Head of caudate nucleus (tissue), 42 donors: ENCODE data around the gene TXNRD1.

Source experiments
- DNase-seq, 42 donors: peaks; one replicate each; pipeline versions ENCODE4 v3.0.0 to v3.0.0-alpha.2; 2020 to 2021; ENCODE audit warnings: mixed read lengths in 7 of 42
- intact Hi-C: fragments of 100-400 bp; cut with DNase I; formaldehyde crosslinking; loops from one replicate; pipeline ENCODE4 v1.15.0; 2022

The TXNRD1 gene

GRCh38 chr12:104223712-104224111 lies 8.1 kb downstream of the TXNRD1 start:
- DNase-seq = no peak
- intact Hi-C loops = no loop called here

DNA sequence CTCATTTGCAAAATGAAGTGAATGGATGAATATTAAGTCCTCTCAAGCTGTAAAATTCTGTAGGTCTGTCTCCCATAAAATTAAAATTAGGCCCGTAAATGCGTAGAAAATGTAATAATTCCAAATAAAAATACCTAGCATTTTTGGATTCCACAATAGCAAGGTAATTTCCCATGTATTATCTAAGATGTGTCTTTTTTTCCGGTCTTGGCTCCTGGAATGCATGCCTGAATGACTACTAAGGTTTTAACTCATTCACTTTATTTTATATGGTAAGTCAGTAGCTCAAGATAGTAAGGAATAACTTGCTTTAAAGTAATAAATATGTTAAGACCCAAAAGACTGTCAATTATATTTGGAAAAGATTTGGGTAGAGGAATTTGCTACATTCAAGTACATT lies 11.1 kb downstream of the TXNRD1 start:
- no peak for DNase-seq
- intact Hi-C loops = no loop called here

- intact Hi-C loops = no loop called here
These were observed 14.9 kb downstream of the TXNRD1 start for GRCh38 chr12:104230304-104231095.

DNA sequence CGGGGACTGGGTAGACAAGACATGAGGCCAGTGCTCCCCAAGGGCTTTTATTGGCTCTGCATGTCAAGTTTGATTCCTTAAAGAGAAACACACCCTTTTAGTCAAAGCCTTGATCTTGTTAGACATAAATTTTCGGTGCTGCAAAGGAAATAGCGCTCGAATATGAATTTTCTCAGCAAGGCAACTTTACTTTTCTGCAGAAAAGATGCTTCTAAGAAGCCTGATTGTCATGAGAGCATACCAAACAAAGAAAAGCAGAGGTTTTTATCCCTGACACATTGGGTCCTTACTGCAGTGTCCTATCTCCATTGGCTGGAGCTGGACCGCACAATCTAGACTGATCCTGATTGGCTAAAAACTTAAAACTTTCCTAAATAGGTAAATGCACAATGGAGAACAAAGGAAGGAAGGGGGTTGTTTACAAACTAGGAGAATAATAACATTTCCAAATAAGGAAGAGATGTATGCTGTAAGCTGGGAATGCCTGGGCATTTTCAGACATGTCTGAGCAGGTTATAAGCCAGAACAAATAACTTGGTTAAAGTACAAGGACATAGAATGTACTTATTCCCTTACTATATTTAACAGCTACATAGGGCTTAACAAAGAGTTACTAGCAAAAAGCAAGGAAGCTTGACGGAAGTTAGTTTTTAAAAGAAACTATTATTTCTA lies 17.2 kb downstream of the TXNRD1 start:
- DNase-seq = no peak
- intact Hi-C loops = no loop called here

More at GRCh38 chr12:104230304-104231095, 14.9 kb downstream of the TXNRD1 start:
- DNase-seq = no peak

GRCh38 chr12:104234926-104235499 lies 19.4 kb downstream of the TXNRD1 start:
- no peak for DNase-seq
- intact Hi-C loops = no loop called here

DNA sequence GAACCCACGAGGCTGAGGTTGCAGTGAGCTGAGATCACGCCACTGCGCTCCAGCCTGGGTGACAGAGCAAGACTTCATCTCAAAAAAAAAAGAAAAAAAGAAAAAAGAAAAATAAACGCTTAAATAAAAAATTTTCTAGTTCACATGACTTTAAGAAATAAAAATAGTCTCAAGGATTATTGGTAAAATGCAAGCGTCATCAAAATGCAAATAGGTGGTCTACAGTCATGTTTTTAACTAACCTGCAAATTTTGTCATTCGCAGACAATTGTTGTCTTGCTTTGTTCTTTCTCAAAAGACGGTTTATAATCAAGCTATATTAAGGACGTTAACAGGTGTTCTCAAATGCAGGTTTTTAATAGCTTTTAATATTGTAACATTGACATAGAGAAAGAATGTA lies 22.4 kb downstream of the TXNRD1 start:
- no peak for DNase-seq
- intact Hi-C loops = no loop called here

DNA sequence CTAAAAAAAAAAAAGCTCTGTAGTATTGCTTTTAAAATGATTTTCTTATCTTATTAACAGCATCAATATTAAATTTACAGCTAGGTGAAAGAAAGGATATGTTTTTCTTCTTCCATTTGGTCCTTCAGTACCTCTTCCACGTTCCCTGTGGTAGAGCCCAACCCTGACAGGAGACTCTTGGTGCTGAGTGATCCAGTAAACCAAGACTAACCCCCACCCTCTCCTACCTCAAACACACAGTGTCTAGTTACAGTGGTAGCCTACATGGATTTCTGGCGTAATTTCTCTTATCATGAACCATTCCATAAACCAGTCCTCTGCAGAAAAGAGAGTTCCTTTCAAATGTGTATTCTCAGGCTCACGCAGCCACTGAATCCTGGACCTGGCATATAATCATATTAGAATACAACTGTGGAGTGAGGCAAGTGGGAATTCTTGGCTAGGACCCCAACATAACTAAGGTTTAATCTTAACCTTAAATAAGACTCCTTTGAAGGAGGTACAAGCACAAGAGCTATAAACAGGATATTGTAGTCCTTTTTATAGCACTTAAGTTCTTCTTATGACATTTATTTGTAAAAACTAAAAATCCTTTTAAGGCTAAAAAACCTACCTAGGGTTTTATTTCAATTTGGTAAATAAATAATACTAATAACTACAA lies 27.1 kb downstream of the TXNRD1 start:
- DNase-seq = no peak
- intact Hi-C loops = no loop called here

DNA sequence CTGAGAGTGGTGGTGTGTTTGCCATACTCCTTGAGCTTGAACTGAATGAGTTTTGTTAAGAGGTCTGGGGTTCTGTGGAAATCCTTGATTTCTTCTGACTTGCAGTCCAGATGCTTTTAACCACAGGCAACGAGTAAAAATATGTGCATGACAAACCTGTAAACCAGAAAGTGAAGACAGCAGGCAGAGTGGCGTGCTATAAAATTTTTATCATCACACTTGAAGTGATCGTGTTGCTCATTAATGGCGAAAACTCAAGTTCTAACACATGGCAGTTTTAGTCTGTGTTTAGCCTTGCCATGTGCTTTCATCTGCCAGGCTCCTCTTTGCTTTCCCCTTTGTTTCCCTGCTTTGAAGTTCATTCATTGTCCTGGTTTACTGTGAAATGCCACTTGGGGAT lies 28.0 kb downstream of the TXNRD1 start:
- no peak for DNase-seq
- intact Hi-C loops = no loop called here

GRCh38 chr12:104243971-104244370 lies 28.4 kb downstream of the TXNRD1 start:
- intact Hi-C loops = no loop called here
- DNase-seq = no peak

GRCh38 chr12:104247698-104248097 lies 32.1 kb downstream of the TXNRD1 start:
- no peak for DNase-seq
- intact Hi-C loops = no loop called here

GRCh38 chr12:104248444-104248843 lies 32.9 kb downstream of the TXNRD1 start:
- no peak for DNase-seq
- intact Hi-C loops = no loop called here

DNA sequence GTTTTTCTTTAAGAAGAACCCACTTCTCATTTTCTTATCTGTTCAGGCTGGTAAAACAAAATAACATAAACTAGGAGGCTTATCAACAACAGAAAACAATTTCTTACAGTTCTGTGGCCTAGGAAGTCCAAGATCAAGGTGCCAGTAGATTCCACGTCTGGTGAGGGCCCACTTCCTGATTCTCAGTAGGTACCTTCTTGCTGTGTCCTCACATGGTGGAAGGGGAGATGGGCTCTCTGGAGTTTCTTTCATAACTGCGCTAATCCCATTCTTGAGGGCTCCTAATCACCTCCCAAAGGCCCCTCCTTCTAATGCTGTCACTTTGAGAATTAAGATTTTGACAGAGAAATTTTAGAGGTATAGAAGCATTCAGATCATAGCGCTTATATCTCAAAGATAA lies 33.4 kb downstream of the TXNRD1 start:
- no peak for DNase-seq
- intact Hi-C loops = no loop called here

GRCh38 chr12:104249898-104250297 lies 34.3 kb downstream of the TXNRD1 start:
- no peak for DNase-seq

DNA sequence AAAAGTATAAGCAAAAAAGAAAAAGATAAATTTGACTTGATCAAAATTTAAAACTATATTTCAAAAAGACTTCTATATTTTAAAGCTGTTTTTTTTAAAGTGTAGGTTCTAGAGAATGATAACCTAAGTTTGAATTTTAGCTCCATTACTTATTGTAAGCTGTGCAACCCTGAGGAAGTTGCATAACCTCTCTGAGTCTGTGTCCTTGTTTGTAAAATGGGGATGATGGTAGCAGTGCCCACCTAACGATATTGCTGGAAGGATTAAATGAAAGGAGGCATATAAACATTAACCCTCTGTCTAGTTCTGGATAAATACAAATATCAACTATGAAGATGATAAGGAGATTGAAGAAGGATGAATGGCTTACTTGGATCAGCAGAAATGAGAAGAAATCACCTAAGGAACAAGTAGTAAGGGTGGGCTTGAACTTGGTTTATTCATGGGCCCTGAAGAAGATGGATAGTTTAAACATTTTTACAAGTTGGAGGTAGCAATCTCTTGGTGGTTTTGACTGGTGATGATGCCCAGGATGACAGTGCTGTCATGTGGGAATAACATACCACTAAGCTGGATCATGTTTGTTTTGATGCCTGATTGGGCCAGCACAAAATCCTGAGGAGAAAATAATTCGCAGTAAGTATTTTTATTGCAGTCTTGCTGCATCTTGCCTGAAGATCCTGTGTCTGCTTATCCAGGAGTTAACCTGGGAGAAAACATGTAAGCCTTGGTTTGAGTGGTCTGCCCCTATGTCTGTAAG lies 35.0 kb downstream of the TXNRD1 start:
- no peak for DNase-seq
- intact Hi-C loops = no loop called here

More at GRCh38 chr12:104249898-104250297, 34.3 kb downstream of the TXNRD1 start:
- intact Hi-C loops = no loop called here

- no peak for DNase-seq
These were observed 42.4 kb downstream of the TXNRD1 start for GRCh38 chr12:104257913-104258472.

GRCh38 chr12:104258476-104259067 lies 43.0 kb downstream of the TXNRD1 start:
- intact Hi-C loops = no loop called here

More at GRCh38 chr12:104257913-104258472, 42.4 kb downstream of the TXNRD1 start:
- intact Hi-C loops = no loop called here

DNA sequence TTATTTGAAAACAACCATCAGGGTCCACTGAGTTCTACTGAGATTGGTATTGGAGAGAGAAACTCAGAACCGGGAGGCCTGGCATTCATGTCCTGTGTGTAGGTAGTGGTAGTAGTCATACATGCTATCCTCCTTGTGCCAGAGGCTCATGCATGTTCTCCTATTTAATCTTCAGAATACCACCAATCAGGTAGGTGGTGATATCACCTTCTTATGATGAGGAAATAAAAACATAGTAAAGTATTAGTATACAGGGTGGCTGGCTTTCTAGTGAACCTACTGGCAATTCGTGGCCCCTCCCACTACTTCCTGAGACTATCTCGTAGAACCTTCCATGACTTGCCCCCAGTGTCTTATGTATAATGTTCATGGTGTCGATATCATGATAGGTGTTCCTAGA lies 47.4 kb downstream of the TXNRD1 start:
- intact Hi-C loops = no loop called here
- no peak for DNase-seq

More at GRCh38 chr12:104258476-104259067, 43.0 kb downstream of the TXNRD1 start:
- no peak for DNase-seq

DNA sequence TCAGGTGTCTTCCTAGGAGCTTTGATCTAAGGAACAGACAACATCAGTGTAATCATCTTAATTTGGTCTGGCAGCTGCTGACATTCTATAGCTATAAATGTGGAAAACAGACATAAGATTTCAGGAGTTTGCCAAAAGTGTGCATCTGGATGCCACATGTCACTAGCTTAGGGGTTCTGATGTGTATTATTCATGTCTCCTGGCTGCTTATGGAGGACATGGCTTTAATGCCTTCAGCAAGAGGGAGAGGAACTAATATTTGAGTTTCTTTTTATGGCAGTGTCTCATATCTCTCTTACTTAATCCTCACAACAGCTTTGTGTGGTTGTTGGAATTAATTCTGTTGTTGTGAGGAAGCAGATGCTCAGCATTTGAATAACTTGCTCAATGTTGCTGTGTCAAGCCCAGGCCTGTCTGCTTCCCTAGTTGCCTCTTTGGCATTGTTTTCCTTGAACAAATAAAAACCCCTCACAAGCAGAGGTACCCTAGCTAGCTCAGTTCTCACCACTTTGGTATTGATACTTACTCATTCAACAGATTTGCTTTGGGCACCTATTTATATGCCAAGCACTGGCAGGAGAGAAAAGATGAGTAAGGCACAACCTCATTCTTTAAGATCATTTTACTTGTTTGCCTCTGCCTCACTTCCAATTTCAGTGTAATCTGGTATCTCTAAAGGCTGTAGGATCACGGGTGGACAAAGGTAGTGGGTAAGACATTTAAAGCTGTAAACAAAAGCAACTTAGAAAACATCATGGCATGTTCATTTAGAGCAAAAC lies 48.2 kb downstream of the TXNRD1 start:
- DNase-seq = no peak
- intact Hi-C loops = no loop called here
